Occipital lobe (tissue), 2 donors: ENCODE data around the gene GSX1. TPM values are rescaled to one million over a fixed set of nuclear protein-coding genes. Genes with fewer than 3 reads are reported as not detected.
"Not testable (repeated sequence)": the region's sequence is repeated elsewhere in the genome, so short reads cannot be mapped to it uniquely, and the experiment has no call there.

Experiments used
- DNase-seq: peaks from one replicate; lab custom pipeline; 2025; lab: John Stamatoyannopoulos, UW
- total RNA-seq: library from RNA; depleted of rRNA; stranded (reverse); fragments of >200 nt; gene quantifications from one replicate; pipeline ENCODE4 v1.2.3, GENCODE V29; 2014

GSX1 gene
- total RNA-seq, 1 donor from 2014 or later: not detected

DNA sequence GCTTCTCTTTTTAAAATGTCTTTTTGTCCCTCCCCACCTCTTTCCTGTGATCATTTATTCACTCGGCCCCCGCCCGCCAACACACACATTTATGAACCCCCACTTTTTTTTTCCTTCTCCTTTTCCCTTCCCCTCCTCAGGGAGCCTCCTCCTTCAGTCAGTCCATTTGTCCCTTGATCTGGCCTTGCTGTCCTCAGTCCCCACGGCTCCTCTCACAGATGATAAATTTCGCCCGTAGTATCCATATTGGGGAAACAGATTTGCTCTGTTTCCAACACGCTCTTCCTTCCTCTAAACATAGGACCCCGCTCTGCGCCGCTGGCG, 2.0 kb downstream of the GSX1 start:
- DNase-seq: no peak

- no peak for DNase-seq
Measured at GRCh38 chr13:27794921-27795717, 2.8 kb downstream of the GSX1 start.

DNA sequence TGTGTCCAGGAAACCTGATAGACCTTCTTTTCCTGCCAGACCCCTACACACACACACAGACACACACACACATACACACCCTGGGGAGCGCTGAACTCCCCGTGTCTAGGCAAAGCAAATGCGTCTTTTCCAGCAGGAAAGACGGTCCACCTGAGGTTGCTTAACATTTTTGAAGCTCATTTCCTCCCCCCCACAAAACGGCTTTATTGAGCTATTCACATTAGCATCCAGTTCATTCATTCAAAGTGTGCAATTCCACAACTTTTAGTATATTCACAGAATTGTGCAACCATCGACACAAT, 3.4 kb downstream of the GSX1 start:
- DNase-seq: no peak

DNA sequence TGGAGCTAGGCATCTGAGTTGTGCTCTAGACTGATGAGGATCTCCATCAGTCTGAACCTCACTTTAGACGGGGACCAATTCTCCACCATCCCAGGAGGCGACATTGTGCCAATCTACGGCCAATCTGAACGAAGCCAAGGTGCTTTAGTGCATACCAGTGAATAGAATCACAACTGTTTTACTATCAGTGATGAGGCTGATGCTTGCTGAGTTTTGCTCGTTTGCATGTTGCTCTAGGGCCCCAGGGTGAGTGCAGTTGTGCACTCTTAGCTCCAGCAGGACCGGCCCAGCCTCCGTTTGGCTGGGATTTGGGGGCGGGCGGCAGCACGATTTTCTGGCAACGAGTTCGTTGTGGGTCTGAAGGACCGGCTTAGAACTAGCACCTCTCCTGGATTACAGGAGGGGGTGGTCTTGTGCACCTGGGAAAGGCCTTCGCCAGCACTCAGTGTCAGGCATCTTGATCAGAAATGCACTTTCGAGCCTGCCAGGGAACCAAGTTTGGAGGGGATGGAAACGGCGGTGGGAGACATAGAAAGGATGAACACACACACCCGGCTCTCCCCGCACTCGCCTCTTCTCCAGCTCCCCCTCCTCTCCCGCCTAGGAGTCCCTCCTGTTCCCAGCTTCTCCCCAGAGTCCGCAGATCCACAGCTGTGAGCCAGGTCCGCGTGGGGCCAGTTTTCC, 4.4 kb downstream of the GSX1 start:
- DNase-seq: no peak

GRCh38 chr13:27797228-27797624, 4.9 kb downstream of the GSX1 start:
- no peak for DNase-seq

DNA sequence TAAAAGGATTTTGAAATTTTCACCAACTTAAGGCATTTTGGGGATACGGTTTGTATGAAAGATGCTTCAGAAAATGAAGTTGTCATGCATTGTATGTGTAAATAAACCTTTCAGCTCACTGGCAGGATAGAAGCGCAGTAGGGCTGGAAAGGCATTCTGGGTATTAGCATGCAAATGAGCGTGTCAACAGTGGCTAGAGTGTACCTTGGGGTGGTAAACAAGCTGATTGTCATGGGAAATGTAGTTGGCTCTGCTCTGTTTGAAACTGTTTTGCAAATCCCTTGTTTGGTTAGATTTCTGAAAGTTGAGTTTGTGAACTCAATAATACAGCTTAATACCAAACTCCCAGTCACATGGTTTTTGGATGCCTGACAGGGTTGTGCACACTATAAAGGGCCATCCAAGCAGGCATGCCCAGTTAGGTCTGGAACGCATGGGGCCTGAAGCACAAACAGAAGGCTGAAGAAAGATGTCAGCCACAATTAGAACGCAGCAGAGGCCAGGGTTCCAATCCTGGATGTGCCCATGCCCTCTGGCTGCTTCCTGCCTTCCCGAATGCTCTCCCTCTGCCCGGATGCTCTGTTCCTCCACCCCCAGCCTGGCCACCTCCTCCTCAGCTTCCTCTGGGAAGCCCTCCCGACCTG, 14.6 kb downstream of the GSX1 start:
- DNase-seq: no peak

- DNase-seq: no peak
Measured at GRCh38 chr13:27808851-27809550, 16.7 kb downstream of the GSX1 start.

- no peak for DNase-seq
Measured at GRCh38 chr13:27810009-27810408, 17.7 kb downstream of the GSX1 start.

- DNase-seq: no peak
Measured at GRCh38 chr13:27810461-27810860, 18.2 kb downstream of the GSX1 start.

GRCh38 chr13:27813826-27814225, 21.5 kb downstream of the GSX1 start:
- no peak for DNase-seq

DNA sequence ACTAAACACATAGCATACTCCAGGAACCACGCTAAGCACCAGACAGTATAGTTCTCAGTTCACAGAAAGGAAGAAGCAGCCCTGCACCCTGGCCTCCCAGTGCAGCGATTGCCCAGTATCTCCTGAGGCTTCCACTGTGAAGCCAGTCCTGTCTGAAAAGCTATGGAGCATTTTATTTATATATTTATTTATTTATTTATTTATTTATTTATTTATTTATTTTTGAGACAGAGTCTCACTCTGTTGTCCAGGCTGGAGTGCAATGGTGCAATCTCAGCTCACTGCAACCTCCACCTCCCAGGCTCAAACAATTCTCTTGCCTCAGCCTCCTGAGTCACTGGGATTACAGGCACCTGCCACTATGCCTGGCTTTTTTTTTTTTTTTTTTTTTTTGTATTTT, 25.5 kb downstream of the GSX1 start:
- not testable (repeated sequence) for DNase-seq

GRCh38 chr13:27820524-27821482, 28.5 kb downstream of the GSX1 start:
- DNase-seq: no peak

DNA sequence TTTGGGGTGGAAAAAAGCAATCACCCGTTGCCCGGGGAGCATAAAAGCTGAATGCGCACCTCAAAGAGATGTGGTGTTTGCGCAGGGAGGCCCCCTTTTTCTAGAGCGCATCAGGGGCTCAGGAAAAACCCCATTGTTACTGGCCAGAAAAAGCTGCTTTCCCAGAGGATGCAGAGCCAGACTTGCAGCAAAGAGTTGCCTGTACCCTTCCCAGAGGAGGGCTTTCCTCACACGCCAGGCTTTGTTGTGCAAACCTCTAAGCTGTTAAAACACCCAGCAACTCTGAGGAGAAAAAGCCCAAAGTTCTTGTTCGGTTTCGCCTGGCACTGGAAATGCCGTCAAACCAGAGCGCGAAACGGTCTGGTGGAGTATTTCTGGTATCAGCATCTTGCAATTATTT, 29.3 kb downstream of the GSX1 start:
- no peak for DNase-seq

GRCh38 chr13:27822258-27822872, 30.1 kb downstream of the GSX1 start:
- DNase-seq: no peak

- DNase-seq: no peak
Measured at GRCh38 chr13:27822873-27823311, 30.6 kb downstream of the GSX1 start.

DNA sequence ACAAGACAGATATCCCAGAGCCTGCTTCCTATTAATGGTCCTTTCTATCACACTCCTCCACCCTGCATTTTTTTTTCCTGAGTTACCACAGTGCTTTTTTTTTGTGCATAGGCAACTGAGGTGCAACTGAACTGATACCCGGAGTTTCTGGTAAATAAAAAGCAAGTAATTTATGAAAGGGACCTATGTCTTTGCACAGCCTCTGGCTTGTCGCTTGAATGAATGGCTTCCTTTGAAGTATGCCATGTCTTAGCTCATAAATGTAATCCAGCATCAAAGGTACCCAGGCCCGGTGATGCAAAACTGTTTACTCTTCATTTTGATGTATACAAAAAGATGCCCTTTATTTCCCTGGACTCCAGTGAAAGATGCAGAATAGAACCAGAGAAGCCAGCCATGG, 31.8 kb downstream of the GSX1 start:
- DNase-seq: no peak

DNA sequence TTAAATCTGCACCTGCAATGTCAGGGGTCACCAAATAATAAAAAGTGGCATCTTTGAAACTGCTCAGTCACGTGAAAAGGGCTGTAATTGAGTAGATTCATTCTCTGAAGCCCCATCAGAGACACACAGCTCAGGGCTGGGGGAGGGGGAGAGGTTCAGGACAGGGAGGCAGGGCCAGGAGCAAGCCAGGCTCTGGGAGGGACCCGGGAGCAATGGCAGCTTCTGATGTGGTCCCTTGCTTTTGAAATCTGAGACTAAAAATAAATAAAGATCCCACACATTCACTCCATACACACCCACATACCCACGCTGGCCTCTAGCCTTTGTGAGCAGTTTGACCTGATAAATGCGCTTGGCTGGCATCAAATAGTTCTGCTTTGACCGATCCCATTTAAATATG, 32.8 kb downstream of the GSX1 start:
- DNase-seq: no peak

- DNase-seq: peak; percentile 59
Measured at GRCh38 chr13:27826379-27827353, 34.4 kb downstream of the GSX1 start.

DNA sequence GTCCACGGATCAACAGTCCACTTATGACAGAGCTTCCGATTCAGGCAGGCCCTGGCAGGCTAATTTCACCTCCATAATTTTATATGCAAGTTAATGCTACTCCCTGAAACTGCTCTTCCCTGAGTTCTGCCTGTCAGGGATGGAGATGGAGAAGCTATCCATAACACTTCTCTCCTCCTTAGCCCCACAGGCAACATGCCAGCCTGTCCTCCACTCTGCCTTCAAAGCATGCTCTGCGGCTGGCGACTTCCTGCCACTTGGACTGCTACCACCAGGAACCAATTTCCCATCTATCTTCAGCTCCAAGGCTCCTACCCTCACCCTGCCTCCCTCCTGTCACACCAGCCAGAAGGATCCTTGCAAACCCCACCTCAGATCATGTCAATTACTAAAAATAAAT, 35.4 kb downstream of the GSX1 start:
- DNase-seq: no peak
